Panc1 (cell line): ENCODE results near the gene PTMS.

Experiments
- POLR2AphosphoS5 ChIP-seq: IDR thresholded peaks from 2 replicates; pipeline ENCODE4 v1.6.1; 2012; ENCODE audit warnings: mild to moderate bottlenecking, low read depth, low read length, moderate library complexity
- TF ChIP-seq, protein P1 (sequence below): fragments of 450-650 bp; IDR thresholded peaks from 2 replicates; pipeline ENCODE4 v1.5.1; 2017; ENCODE audit warnings: mild to moderate bottlenecking
- TF ChIP-seq, protein P2 (sequence below), 2 experiments: IDR thresholded peaks; 2 replicates each; pipeline ENCODE4 v1.6.1; 2011 to 2012; ENCODE audit warnings: low read depth in 2 of 2, control low read depth in 1 of 2, low read length in 1 of 2, mild to moderate bottlenecking in 1 of 2, moderate library complexity in 1 of 2; ENCODE audit not compliant: insufficient read depth in 1 of 2

DNA sequence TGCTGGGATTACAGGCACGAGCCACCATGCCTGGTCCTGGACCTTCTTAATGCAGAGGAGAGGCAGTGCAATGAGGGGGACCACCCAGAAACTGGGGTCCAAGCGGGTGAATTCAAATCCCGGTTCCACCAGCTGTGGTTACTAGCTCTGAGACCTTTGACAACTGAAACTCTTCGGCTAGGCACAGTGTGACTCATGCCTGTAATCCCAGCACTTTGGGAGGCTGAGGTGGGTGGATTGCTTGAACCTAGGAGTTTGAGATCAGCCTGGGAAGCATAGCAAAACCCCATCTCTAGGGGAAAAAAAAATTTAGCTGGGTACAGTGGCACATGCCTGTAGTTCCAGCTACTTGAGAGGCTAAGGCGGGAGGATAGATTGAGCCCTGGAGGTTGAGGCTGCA, 18.1 kb downstream of the PTMS start:
- TF ChIP-seq POLR2AphosphoS5 = no peak
- TF ChIP-seq, protein P1, sequence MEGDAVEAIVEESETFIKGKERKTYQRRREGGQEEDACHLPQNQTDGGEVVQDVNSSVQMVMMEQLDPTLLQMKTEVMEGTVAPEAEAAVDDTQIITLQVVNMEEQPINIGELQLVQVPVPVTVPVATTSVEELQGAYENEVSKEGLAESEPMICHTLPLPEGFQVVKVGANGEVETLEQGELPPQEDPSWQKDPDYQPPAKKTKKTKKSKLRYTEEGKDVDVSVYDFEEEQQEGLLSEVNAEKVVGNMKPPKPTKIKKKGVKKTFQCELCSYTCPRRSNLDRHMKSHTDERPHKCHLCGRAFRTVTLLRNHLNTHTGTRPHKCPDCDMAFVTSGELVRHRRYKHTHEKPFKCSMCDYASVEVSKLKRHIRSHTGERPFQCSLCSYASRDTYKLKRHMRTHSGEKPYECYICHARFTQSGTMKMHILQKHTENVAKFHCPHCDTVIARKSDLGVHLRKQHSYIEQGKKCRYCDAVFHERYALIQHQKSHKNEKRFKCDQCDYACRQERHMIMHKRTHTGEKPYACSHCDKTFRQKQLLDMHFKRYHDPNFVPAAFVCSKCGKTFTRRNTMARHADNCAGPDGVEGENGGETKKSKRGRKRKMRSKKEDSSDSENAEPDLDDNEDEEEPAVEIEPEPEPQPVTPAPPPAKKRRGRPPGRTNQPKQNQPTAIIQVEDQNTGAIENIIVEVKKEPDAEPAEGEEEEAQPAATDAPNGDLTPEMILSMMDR = no peak
- TF ChIP-seq, protein P2, sequence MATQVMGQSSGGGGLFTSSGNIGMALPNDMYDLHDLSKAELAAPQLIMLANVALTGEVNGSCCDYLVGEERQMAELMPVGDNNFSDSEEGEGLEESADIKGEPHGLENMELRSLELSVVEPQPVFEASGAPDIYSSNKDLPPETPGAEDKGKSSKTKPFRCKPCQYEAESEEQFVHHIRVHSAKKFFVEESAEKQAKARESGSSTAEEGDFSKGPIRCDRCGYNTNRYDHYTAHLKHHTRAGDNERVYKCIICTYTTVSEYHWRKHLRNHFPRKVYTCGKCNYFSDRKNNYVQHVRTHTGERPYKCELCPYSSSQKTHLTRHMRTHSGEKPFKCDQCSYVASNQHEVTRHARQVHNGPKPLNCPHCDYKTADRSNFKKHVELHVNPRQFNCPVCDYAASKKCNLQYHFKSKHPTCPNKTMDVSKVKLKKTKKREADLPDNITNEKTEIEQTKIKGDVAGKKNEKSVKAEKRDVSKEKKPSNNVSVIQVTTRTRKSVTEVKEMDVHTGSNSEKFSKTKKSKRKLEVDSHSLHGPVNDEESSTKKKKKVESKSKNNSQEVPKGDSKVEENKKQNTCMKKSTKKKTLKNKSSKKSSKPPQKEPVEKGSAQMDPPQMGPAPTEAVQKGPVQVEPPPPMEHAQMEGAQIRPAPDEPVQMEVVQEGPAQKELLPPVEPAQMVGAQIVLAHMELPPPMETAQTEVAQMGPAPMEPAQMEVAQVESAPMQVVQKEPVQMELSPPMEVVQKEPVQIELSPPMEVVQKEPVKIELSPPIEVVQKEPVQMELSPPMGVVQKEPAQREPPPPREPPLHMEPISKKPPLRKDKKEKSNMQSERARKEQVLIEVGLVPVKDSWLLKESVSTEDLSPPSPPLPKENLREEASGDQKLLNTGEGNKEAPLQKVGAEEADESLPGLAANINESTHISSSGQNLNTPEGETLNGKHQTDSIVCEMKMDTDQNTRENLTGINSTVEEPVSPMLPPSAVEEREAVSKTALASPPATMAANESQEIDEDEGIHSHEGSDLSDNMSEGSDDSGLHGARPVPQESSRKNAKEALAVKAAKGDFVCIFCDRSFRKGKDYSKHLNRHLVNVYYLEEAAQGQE (IDR thresholded peaks at IDR 0.05; ENCODE audit: insufficient read depth in 1 of 2, low read depth in 2 of 2, low read length in 1 of 2) = no peak
